Superior temporal gyrus (tissue), 1 donor: ENCODE measurements around the gene TMEM170B.
"Not testable (repeated sequence)": the region's sequence is repeated elsewhere in the genome, so short reads cannot be mapped to it uniquely, and the experiment has no call there.

ENCODE experiments used
- DNase-seq: peaks from one replicate; pipeline ENCODE4 v3.0.0-alpha.2; 2016; ENCODE audit errors: extremely low spot score

The TMEM170B gene

DNA sequence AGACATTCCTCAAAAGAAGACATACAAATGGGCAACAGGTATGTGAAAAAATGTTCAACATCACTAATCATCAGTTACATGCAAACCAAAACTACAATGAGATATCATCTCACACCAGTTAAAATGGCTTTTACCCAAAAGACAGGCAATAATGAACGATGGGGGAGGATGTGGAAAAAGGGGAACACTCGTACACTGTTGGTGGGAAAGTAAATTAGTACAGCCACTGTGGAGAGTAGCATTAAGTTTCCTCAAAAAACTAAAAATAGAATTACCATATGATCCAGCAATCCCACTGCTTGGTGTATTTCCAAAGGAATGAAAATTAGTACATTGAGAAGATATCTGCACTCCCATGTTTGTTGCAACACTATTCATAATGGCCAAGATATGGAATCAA, 8.6 kb upstream of the TMEM170B start:
- DNase-seq: no peak

DNA sequence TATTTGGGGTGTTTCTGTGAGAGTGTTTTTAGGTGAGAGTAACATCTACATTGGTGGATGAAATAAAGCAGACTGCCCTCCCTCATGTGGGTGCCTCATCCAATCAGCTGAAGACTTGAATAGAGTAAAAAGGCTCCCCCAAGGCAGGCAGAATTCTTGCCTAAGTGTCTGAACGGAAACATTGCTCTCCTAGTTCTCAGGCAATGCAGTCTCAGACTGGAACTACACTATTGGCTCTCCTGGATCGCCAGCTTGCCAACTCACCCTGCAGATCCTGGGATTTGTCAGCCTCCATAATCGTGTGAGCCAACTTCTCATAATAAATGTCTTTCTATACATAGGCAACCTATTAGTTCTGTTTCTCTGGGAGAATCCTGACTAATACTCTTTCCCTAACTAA, 5.5 kb upstream of the TMEM170B start:
- DNase-seq: no peak

DNA sequence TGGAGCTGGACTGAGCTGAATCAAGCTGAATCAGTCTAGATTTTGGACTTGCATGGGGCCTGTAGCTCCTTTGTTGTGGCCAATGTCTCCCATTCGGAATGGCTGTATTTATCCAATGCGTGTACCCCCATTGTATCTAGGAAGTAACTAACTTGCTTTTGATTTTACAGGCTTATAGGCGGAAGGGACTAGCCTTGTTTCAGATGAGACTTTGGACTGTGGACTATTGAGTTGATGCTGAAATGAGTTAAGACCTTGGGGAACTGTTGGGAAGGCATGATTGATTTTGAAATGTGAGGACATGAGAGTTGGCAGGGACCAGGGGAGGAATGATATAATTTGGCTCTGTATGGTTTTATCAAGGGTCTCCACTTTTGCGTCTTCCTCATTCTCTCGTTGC, 3.0 kb upstream of the TMEM170B start:
- no peak for DNase-seq

- DNase-seq: peak; percentile 33
These were observed 1.7 kb upstream of the TMEM170B start for GRCh38 chr6:11535801-11536230.

DNA sequence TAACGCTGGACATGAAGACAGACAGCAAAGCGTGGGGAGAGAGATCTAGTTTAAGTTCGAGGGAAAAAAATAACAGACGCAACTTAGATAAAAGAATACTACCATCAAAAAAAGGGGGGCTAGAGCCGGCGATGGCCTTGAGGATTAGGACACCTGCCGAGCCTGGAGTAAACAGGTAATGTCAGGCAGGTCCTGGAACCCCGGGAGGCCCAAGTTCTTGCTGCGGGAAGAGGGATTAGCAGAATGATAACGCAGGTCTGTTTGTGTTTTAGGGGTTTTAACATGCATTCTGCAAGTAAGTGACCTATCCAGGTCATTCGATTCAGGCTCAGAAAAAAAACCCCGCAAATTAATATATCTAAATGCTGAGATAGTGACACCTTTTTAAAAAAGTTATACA, 754 bp upstream of the TMEM170B start:
- peak; percentile 70 for DNase-seq

- DNase-seq: no peak
These were observed 686 bp downstream of the TMEM170B start for GRCh38 chr6:11538052-11538818.

GRCh38 chr6:11538819-11539468, 1.4 kb downstream of the TMEM170B start:
- no peak for DNase-seq

- DNase-seq: no peak
These were observed 5.3 kb downstream of the TMEM170B start for GRCh38 chr6:11542863-11543262.

DNA sequence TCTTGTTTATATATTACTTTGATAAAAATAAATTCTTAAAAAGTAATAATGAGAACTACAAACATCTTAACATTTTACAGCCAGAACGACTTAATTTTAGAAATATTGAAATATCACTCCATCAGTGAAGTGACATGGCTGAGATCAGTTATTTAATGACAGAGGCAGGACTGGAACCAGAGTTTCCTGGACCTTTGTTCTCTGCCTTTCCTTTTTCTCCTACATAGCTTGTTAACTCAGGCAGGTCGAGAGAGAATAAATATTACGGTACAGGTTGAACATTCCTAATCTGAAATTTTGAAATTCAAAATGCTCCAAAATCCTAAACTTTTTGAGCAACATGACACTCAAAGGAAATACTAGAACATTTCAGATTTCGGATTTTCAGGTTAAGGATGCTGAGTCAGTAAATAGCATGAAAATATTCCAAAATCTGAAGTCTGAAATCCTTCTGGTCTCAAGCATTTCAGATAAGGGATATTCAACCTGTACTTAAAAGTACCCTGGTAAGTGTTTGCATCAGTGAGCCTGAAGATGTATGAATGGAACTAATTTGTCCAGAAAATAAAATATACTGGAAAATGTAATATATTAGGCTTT, 6.5 kb downstream of the TMEM170B start:
- no peak for DNase-seq

GRCh38 chr6:11547846-11548245, 10.3 kb downstream of the TMEM170B start:
- DNase-seq: not testable (repeated sequence)

GRCh38 chr6:11548578-11548977, 11.0 kb downstream of the TMEM170B start:
- DNase-seq: not testable (repeated sequence)

- DNase-seq: no peak
These were observed 13.5 kb downstream of the TMEM170B start for GRCh38 chr6:11551053-11551452.

- no peak for DNase-seq
These were observed 14.9 kb downstream of the TMEM170B start for GRCh38 chr6:11552442-11552841.

DNA sequence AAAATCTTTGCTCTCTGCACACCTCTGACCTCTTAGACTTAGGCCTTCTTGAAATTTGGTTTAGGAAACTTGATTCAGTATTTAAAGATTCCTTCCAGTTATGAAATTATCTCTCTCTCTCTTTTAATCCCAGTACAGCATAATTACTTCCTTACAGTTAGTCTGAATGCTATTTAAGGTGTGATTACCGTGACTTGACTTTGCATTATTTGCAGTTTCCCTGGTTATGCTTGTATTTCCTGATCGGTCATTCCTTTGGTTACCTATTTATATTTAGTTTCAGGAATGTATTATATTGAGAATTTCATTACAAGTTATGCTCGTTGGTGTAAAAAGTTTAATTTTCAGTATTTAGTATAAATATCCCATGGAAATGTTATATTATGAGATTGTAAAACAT, 16.3 kb downstream of the TMEM170B start:
- no peak for DNase-seq

DNA sequence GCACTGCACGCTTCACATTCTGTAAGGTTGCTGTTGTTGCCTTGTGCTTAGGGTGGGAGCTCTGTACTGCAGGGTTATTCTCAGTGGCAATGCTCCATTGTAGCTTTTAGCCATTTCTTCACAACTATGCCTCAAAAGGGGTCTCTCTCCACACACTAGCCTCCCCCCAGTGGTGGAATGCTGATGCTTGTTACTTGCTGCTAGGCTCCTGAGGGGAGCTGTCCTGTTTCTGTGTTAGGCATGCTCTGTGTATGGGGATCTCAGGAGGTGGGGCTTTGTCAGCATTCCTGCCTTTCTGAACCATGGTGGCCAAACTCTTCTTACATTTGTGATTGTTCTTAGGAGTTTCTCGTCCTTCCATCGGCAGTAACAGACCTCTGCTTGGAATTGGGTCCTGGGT, 18.8 kb downstream of the TMEM170B start:
- no peak for DNase-seq

GRCh38 chr6:11563793-11564192, 26.2 kb downstream of the TMEM170B start:
- DNase-seq: no peak

DNA sequence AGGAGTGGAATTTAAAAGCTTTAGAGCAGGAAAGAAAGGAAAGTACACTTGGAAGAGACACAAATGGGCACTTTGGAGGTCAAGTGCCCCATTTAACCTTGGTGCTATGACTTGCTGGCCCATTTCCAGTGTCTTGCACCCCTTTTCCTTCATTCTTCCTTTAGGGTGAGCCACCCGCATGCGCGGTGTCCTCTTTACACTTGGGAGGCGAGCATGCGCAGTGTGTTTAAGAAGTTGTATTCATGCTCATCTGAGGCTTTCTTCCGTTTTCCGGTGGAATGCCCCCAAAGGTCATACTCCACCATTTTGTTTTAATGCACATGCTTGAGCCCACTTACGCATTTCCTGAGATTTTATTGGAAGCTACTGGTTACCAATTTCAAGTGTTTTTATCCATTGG, 29.1 kb downstream of the TMEM170B start:
- no peak for DNase-seq

- DNase-seq: no peak
These were observed 33.5 kb downstream of the TMEM170B start for GRCh38 chr6:11571073-11571472.

DNA sequence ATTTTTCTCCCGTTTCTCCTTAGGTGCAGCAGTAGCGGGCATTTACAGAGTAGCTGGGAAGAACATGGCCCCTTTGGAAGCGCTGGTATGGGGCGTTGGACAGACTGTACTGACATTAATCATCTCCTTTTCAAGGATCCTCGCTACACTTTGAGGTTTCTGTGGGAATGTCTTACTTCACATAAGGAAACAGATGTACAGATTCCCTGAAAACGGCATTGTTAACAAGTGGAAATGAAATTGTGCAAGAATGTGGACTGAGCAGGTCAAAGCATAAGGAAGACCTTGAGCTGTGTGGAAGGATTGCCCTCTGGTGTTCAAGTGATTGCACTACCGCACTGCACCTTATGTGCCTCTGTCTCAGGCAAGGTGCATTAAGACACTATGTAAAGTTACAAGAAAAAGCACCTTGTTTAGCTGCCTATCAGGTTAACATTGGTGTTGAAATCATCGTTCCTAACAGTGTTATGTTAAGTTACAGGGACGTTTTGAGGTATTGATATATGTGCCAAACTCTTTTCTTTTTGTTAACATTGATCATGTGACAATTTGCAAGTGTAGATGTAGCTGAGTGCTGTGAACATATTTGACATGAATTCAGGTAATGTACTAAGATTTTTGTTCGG, 38.0 kb downstream of the TMEM170B start:
- peak; percentile 87 for DNase-seq

DNA sequence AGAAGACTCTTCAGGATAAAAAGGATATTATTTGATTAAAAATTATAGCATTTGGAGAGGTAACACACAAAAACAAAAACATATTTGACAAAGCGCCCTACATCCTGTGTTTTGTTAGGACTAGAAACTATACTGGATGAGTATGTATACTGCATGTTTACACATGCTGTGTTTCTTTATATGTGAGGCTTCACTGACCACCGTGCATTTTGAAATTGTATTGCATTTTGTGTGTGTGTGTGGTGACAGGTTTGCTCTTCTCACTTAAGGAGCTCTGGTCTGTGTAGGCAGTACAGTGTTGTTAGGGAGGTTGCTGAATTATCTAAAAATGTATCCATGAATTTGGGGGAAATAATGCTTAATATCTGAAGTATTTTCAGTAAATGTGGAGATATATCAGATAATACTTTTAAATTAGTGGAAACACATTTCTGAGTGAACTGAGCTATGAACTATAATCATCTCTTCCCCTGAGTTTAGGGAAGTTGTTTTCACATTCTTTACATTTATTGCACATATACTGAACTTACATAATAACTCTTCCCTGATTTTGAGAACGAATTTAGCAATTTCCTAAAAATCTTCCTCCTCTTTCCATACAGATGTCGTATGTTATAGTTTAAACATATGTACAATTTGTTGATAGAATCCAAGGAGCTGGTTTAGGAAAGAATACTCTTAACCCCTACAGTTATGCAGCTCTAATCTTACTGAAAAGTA, 43.3 kb downstream of the TMEM170B start:
- no peak for DNase-seq

- DNase-seq: no peak
These were observed 46.7 kb downstream of the TMEM170B start for GRCh38 chr6:11584244-11584643.
